Thoracic aorta (tissue), 2 donors: ENCODE results near the gene RNF144B. TPM values are rescaled to one million over a fixed set of nuclear protein-coding genes. Genes with fewer than 3 reads are reported as not detected.

Experiments
- ATAC-seq: fragments of 150-250 bp; one replicate; pipeline ENCODE4 v1.8.0; 2017; ENCODE audit warnings: low read depth; ENCODE audit not compliant: insufficient number of reproducible peaks, low FRiP score
- DNase-seq: peaks from one replicate; pipeline ENCODE4 v3.0.0-alpha.2; 2020; ENCODE audit warnings: low spot score
- H3K27ac ChIP-seq, 2 donors: fragments of 200-600 bp; sonication (generic); 1 replicate in 1 of 2; 2 replicates in 1 of 2; pipeline ENCODE4 v1.5.1; 2016; ENCODE audit warnings: mild to moderate bottlenecking in 2 of 2, moderate library complexity in 2 of 2
- H3K27me3 ChIP-seq: fragments of 200-600 bp; sonication (generic); replicated peaks from 2 replicates; pipeline ENCODE4 v1.6.0; 2016; ENCODE audit warnings: mild to moderate bottlenecking; ENCODE audit not compliant: insufficient read depth
- H3K36me3 ChIP-seq: fragments of 200-600 bp; sonication (generic); one replicate; pipeline ENCODE4 v1.5.1; 2016
- H3K4me1 ChIP-seq, 2 donors: fragments of 200-600 bp; sonication (generic); 1 replicate in 1 of 2; 2 replicates in 1 of 2; pipeline versions ENCODE4 v1.5.1 to v1.6.0; 2016; ENCODE audit warnings: low read depth in 2 of 2, mild to moderate bottlenecking in 1 of 2; ENCODE audit not compliant: control insufficient read depth in 1 of 2
- H3K4me3 ChIP-seq: fragments of 200-600 bp; sonication (generic); 2 replicates; pipeline ENCODE4 v1.5.1; 2016; ENCODE audit warnings: mild to moderate bottlenecking
- H3K9me3 ChIP-seq: fragments of 200-600 bp; sonication (generic); 2 replicates; pipeline ENCODE4 v1.5.1; 2016
- total RNA-seq, 2 donors: library from RNA; depleted of rRNA; stranded (reverse); fragments of >200 nt; gene quantifications; one replicate each; pipeline versions ENCODE4 v1.1.0 to v1.2.3, GENCODE V29; 2016
- TF ChIP-seq, protein P1 (sequence below): fragments of 200-600 bp; sonication (generic); IDR thresholded peaks from one replicate; pipeline ENCODE4 v1.5.1; 2019; ENCODE audit warnings: antibody characterized with exemption

The RNF144B gene
- total RNA-seq, 2 donors from 2014 or later = 15.8 to 24.3 TPM

DNA sequence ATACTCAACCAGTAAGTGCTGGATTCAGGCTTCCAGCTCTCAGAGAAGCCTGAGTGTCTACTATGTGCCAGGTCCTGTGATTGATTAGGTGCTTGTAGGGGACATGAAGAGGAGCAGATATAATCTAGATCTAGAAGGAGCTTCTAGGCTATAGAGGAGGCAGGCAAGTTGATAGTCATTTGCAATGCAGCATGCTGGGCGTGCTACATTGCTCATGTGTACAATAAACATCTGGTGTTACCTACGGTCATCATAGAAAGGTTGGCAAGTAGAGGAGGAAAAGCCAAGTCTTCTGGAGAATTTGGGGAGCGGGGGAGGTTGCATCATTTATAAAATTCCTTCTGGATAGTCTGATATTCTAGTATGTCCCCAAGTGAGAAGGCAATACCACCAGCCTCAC, 33.2 kb downstream of the RNF144B start:
- TF ChIP-seq, protein P1, sequence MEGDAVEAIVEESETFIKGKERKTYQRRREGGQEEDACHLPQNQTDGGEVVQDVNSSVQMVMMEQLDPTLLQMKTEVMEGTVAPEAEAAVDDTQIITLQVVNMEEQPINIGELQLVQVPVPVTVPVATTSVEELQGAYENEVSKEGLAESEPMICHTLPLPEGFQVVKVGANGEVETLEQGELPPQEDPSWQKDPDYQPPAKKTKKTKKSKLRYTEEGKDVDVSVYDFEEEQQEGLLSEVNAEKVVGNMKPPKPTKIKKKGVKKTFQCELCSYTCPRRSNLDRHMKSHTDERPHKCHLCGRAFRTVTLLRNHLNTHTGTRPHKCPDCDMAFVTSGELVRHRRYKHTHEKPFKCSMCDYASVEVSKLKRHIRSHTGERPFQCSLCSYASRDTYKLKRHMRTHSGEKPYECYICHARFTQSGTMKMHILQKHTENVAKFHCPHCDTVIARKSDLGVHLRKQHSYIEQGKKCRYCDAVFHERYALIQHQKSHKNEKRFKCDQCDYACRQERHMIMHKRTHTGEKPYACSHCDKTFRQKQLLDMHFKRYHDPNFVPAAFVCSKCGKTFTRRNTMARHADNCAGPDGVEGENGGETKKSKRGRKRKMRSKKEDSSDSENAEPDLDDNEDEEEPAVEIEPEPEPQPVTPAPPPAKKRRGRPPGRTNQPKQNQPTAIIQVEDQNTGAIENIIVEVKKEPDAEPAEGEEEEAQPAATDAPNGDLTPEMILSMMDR = no peak
- ATAC-seq (no peak), DNase-seq (no peak)
- no peak overlapping the region for H3K27ac ChIP-seq
- H3K27me3 ChIP-seq = no peaks in the 10 kb centered on the region
- H3K36me3 ChIP-seq = no peaks in the 10 kb centered on the region
- H3K4me3 ChIP-seq = no peak overlapping the region
- H3K9me3 ChIP-seq = no peaks in the 10 kb centered on the region
- peaks cover 6 to 7% of the 10 kb centered on the region in 2 donors for H3K4me1 ChIP-seq

DNA sequence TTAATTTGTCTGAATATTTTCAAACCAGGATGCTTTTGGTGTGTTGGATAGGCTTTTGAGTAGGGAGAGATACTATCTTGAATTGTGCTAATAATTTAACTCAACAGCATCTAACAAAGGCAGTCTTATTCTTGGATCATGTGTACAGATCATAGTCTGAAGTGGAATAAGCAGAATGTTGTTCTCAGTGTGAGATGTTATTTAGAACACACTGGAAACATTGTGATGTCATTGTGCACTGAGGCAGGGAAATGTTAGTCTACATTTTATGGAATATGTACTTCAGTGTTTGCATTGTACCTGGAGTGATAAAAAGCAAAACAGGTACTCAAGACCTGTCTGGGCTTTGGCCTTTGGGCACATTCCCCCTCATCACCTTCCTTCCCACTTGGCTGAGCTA, 35.0 kb downstream of the RNF144B start:
- Histone ChIP-seq H3K4me1 (no peaks in the 10 kb centered on the region), H3K36me3 (no peaks in the 10 kb centered on the region), H3K9me3 (no peaks in the 10 kb centered on the region), H3K27me3 (no peaks in the 10 kb centered on the region), H3K4me3 (no peak overlapping the region), H3K27ac (no peak overlapping the region)
- TF ChIP-seq, protein P1 = no peak
- ATAC-seq = no peak
- no peak for DNase-seq

DNA sequence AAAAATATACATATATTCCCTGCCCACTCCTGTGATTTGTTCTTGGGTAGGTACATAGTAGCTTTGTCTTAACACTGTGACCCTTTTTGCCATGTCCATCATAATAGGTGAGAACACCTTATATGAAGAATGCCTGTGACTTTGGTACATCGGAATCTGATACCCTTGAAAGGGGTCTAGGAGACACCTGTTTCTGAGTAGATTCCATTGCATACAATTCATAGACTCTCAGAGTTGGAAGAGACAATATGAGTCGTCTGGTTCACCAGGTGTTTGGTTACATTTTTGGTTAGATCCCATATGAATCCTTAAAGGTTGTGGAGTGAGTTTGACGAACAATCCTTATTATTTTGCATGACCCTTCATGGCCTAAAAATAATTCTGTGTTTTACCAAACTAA, 36.3 kb downstream of the RNF144B start:
- Histone ChIP-seq H3K27me3 (no peaks in the 10 kb centered on the region), H3K27ac (no peak overlapping the region), H3K4me3 (no peak overlapping the region), H3K4me1 (no peaks in the 10 kb centered on the region), H3K36me3 (no peaks in the 10 kb centered on the region), H3K9me3 (no peaks in the 10 kb centered on the region)
- ATAC-seq (no peak), DNase-seq (no peak)
- TF ChIP-seq, protein P1 = no peak

DNA sequence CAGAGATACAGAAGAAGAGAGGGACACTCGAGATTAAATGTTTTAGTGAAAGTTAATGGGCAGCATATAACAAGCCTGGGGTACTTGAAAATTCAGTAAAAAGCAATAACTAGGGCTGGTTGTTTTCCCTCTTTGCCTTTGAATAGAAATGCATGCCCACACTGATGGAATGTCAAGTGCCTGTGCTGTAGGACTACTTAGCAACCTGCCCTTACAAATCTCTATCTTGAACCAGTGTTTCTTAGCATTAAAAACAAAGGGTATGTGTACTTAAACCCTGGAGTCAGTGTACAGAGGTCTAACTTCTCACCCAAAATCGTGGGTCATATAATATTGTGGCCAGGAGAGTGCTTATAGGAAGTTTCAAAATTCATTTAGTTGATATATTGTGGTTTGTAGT, 37.1 kb downstream of the RNF144B start:
- no peak overlapping the region for H3K4me3 ChIP-seq
- H3K36me3 ChIP-seq = no peaks in the 10 kb centered on the region
- H3K27me3 ChIP-seq = no peaks in the 10 kb centered on the region
- ATAC-seq (no peak), DNase-seq (no peak)
- H3K4me1 ChIP-seq = no peaks in the 10 kb centered on the region
- TF ChIP-seq, protein P1 = no peak
- H3K9me3 ChIP-seq = no peaks in the 10 kb centered on the region
- no peak overlapping the region for H3K27ac ChIP-seq

- Histone ChIP-seq H3K4me1 (no peaks in the 10 kb centered on the region), H3K4me3 (no peak overlapping the region), H3K36me3 (no peaks in the 10 kb centered on the region), H3K27me3 (no peaks in the 10 kb centered on the region), H3K27ac (no peak overlapping the region), H3K9me3 (no peaks in the 10 kb centered on the region)
- TF ChIP-seq, protein P1 = no peak
- DNase-seq = no peak
- no peak for ATAC-seq
These were observed 38.1 kb downstream of the RNF144B start for GRCh38 chr6:18425218-18425617.
